ENCODE results near the gene OCIAD1. TPM values are rescaled to one million over a fixed set of nuclear protein-coding genes. Genes with fewer than 3 reads are reported as not detected.
"Not testable (repeated sequence)": the region's sequence is repeated elsewhere in the genome, so short reads cannot be mapped to it uniquely, and the experiment has no call there.

The OCIAD1 gene
- total RNA-seq, 4 donors from 2014 or later, result 104 to 264 (median 115) TPM

GRCh38 chr4:48804584-48805301, 26.1 kb upstream of the OCIAD1 start:
- Histone ChIP-seq H3K4me3 (no peak overlapping the region), H3K9me3 (no peaks in the 10 kb centered on the region), H3K4me1 (peaks cover 0 to 8% (median 3%) of the 10 kb centered on the region in 4 donors), H3K27ac (no peak overlapping the region), H3K36me3 (no peaks in the 10 kb centered on the region), H3K27me3 (no peaks in the 10 kb centered on the region)
- DNase-seq, result no peak
- 87 to 88% methylated on average over 4 to 8 of the region's 8 CpGs for WGBS, 2 donors (ENCODE audit: low coverage in 1 of 2)
- intact Hi-C loops (cut with DNase I; ENCODE audit: low total_unique reads) (no loop called here), in situ Hi-C loops (cut with MboI; ENCODE audit: low pct_ligation_motif_present in 1 of 4, low pct_unique_long_range_greater_than_20kb in 1 of 4, low sequenced_read_pairs in 3 of 4) (no loop called here)
- TF ChIP-seq, protein P1, sequence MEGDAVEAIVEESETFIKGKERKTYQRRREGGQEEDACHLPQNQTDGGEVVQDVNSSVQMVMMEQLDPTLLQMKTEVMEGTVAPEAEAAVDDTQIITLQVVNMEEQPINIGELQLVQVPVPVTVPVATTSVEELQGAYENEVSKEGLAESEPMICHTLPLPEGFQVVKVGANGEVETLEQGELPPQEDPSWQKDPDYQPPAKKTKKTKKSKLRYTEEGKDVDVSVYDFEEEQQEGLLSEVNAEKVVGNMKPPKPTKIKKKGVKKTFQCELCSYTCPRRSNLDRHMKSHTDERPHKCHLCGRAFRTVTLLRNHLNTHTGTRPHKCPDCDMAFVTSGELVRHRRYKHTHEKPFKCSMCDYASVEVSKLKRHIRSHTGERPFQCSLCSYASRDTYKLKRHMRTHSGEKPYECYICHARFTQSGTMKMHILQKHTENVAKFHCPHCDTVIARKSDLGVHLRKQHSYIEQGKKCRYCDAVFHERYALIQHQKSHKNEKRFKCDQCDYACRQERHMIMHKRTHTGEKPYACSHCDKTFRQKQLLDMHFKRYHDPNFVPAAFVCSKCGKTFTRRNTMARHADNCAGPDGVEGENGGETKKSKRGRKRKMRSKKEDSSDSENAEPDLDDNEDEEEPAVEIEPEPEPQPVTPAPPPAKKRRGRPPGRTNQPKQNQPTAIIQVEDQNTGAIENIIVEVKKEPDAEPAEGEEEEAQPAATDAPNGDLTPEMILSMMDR (IDR thresholded peaks at IDR 0.05), result no peak
- TF ChIP-seq POLR2AphosphoS5 (IDR thresholded peaks at IDR 0.05), result no peak

- TF ChIP-seq POLR2AphosphoS5 (IDR thresholded peaks at IDR 0.05) (no peak), EP300 (IDR thresholded peaks at IDR 0.05; ENCODE audit: low read depth) (no peak), POLR2A (IDR thresholded peaks at IDR 0.05) (no peak)
- TF ChIP-seq, protein P1 (IDR thresholded peaks at IDR 0.05), result no peak
- in situ Hi-C loops (cut with MboI; ENCODE audit: low pct_ligation_motif_present in 1 of 4, low pct_unique_long_range_greater_than_20kb in 1 of 4, low sequenced_read_pairs in 3 of 4), result no loop called here
- intact Hi-C loops (cut with DNase I; ENCODE audit: low total_unique reads), result no loop called here
Measured at GRCh38 chr4:48812866-48813265, 18.0 kb upstream of the OCIAD1 start.

DNA sequence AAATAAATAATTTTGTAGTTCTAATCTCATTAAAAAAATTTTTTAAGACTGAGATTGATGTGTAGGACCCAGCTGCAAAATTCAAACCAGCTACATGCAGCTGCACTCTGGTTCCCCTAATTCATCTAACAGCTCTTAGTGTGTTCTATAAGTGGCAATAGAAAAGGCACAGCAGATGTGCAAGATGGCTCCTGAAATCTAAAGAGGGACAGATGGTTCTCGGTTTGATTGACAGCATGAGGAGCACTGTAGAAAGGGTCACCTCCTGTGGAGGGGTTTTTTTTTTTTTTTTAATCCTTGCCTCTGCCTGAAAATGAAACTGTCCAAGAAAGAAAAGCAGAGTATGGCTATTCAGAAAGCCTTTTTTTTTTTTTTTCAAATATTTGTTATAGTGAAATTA, 16.9 kb upstream of the OCIAD1 start:
- WGBS, 2 donors (ENCODE audit: low coverage in 1 of 2), result 74 to 75% methylated on average over 1 of the region's 1 CpG
- no peak for TF ChIP-seq EP300 (IDR thresholded peaks at IDR 0.05; ENCODE audit: low read depth)
- TF ChIP-seq, protein P1 (IDR thresholded peaks at IDR 0.05), result no peak
- no peak for TF ChIP-seq POLR2A (IDR thresholded peaks at IDR 0.05)
- TF ChIP-seq POLR2AphosphoS5 (IDR thresholded peaks at IDR 0.05), result no peak

More at GRCh38 chr4:48812866-48813265, 18.0 kb upstream of the OCIAD1 start:
- Histone ChIP-seq H3K36me3 (no peaks in the 10 kb centered on the region), H3K27ac (no peak overlapping the region), H3K4me1 (peaks cover 0 to 7% (median 2%) of the 10 kb centered on the region in 4 donors), H3K27me3 (no peaks in the 10 kb centered on the region), H3K4me3 (no peak overlapping the region), H3K9me3 (no peaks in the 10 kb centered on the region)
- no peak for DNase-seq
- WGBS, 2 donors (ENCODE audit: low coverage in 1 of 2), result 79 to 80% methylated on average over 6 of the region's 6 CpGs

GRCh38 chr4:48815483-48815882, 15.4 kb upstream of the OCIAD1 start:
- Histone ChIP-seq H3K27me3 (no peaks in the 10 kb centered on the region), H3K4me1 (peaks cover 0 to 7% (median 2%) of the 10 kb centered on the region in 4 donors), H3K27ac (no peak overlapping the region), H3K36me3 (no peaks in the 10 kb centered on the region), H3K9me3 (no peaks in the 10 kb centered on the region), H3K4me3 (no peak overlapping the region)
- no peak for DNase-seq
- 17 to 29% methylated on average over 2 of the region's 2 CpGs for WGBS, 2 donors (ENCODE audit: low coverage in 1 of 2)
- in situ Hi-C loops (cut with MboI; ENCODE audit: low pct_ligation_motif_present in 1 of 4, low pct_unique_long_range_greater_than_20kb in 1 of 4, low sequenced_read_pairs in 3 of 4), result no loop called here
- intact Hi-C loops (cut with DNase I; ENCODE audit: low total_unique reads), result no loop called here
- no peak for TF ChIP-seq POLR2AphosphoS5 (IDR thresholded peaks at IDR 0.05)

More for the DNA sequence above, 16.9 kb upstream of the OCIAD1 start:
- H3K27me3 ChIP-seq, result no peaks in the 10 kb centered on the region
- no peaks in the 10 kb centered on the region for H3K9me3 ChIP-seq
- H3K27ac ChIP-seq, result no peak overlapping the region
- no peak overlapping the region for H3K4me3 ChIP-seq
- H3K4me1 ChIP-seq, result peaks cover 0 to 7% (median 2%) of the 10 kb centered on the region in 4 donors
- in situ Hi-C loops (cut with MboI; ENCODE audit: low pct_ligation_motif_present in 1 of 4, low pct_unique_long_range_greater_than_20kb in 1 of 4, low sequenced_read_pairs in 3 of 4) (no loop called here), intact Hi-C loops (cut with DNase I; ENCODE audit: low total_unique reads) (no loop called here)
- DNase-seq, result no peak
- H3K36me3 ChIP-seq, result no peaks in the 10 kb centered on the region

GRCh38 chr4:48816297-48816696, 14.6 kb upstream of the OCIAD1 start:
- intact Hi-C loops (cut with DNase I; ENCODE audit: low total_unique reads); H3K4me3 ChIP-seq; H3K9me3 ChIP-seq; H3K27me3 ChIP-seq; in situ Hi-C loops (cut with MboI; ENCODE audit: low pct_ligation_motif_present in 1 of 4, low pct_unique_long_range_greater_than_20kb in 1 of 4, low sequenced_read_pairs in 3 of 4); H3K36me3 ChIP-seq; H3K4me1 ChIP-seq; H3K27ac ChIP-seq; DNase-seq: not testable (repeated sequence)
- WGBS, 2 donors (ENCODE audit: low coverage in 1 of 2), result 81 to 91% methylated on average over 3 to 7 of the region's 7 CpGs
